ENCODE results near the gene TENM4.

GRCh38 chr11:79331203-79331901 is 109.5 kb downstream of the TENM4 start:
- TF ChIP-seq CTCF (IDR thresholded peaks at IDR 0.05) (no peak), SMC3 (IDR thresholded peaks at IDR 0.05; ENCODE audit: low read depth, low read length) (no peak), GATA2 (CRISPR knock-in tag; IDR thresholded peaks at IDR 0.05) (no peak), POLR2AphosphoS5 (IDR thresholded peaks at IDR 0.05; ENCODE audit: low read depth, low read length) (no peak), RAD21 (IDR thresholded peaks at IDR 0.05; ENCODE audit: low read length) (no peak), YY1 (IDR thresholded peaks at IDR 0.05; ENCODE audit: low read depth) (no peak), NFIC (IDR thresholded peaks at IDR 0.05; ENCODE audit: borderline replicate concordance) (no peak), GABPA (IDR thresholded peaks at IDR 0.05; ENCODE audit: low read depth) (no peak)

All from SK-N-SH (cell line).